SU-DHL-6 (cell line): ENCODE data around the gene TRAK1.

Experiments
- H2AFZ ChIP-seq: fragments of 200-600 bp; sonication (generic); 2 replicates; pipeline ENCODE4 v1.6.1; 2014; ENCODE audit warnings: low read depth, mild to moderate bottlenecking, moderate library complexity, mixed read lengths, antibody characterized with exemption, low read length; ENCODE audit not compliant: severe bottlenecking
- H3F3A ChIP-seq: fragments of 200-600 bp; shearing (Covaris generic); 2 replicates; pipeline ENCODE4 v1.6.0; 2016; ENCODE audit warnings: antibody characterized with exemption, mild to moderate bottlenecking; ENCODE audit not compliant: insufficient read depth
- H3K27ac ChIP-seq: fragments of 200-600 bp; sonication (generic); 2 replicates; pipeline ENCODE4 v1.5.1; 2016; ENCODE audit warnings: low read depth, mild to moderate bottlenecking, low read length, moderate library complexity, mixed read lengths
- H3K27me3 ChIP-seq: fragments of 200-600 bp; sonication (generic), shearing (Covaris generic); 2 replicates; pipeline ENCODE4 v1.6.0; 2014; ENCODE audit warnings: mild to moderate bottlenecking, low read length
- H3K36me3 ChIP-seq: fragments of 200-600 bp; sonication (generic); 2 replicates; pipeline ENCODE4 v1.6.1; 2014; ENCODE audit warnings: mild to moderate bottlenecking, low read length, mixed read lengths
- H3K4me2 ChIP-seq: fragments of 300-600, 200-600 bp; shearing (Covaris generic), sonication (generic); 2 replicates; pipeline ENCODE4 v1.6.0; 2014; ENCODE audit warnings: low read length, low read depth, mild to moderate bottlenecking; ENCODE audit not compliant: poor library complexity, severe bottlenecking
- H3K4me3 ChIP-seq: fragments of 200-600 bp; sonication (generic); 2 replicates; pipeline ENCODE4 v1.5.1; 2014; ENCODE audit warnings: antibody characterized with exemption, low read length, mild to moderate bottlenecking, mixed read lengths; ENCODE audit not compliant: insufficient read depth, poor library complexity, severe bottlenecking
- H3K79me2 ChIP-seq: fragments of 200-600 bp; sonication (generic); 2 replicates; pipeline ENCODE4 v1.6.1; 2014; ENCODE audit warnings: mild to moderate bottlenecking, low read length, moderate library complexity; ENCODE audit not compliant: insufficient read depth
- H3K9ac ChIP-seq: fragments of 200-600 bp; sonication (generic); 2 replicates; pipeline ENCODE4 v1.7.0; 2014; ENCODE audit warnings: mild to moderate bottlenecking, low read length
- H3K9me2 ChIP-seq: fragments of 200-600 bp; sonication (generic); replicated peaks from 2 replicates; pipeline ENCODE4 v1.6.1; 2014; ENCODE audit warnings: low read length; ENCODE audit not compliant: insufficient read depth
- H3K9me3 ChIP-seq: fragments of 200-600 bp; sonication (generic); 2 replicates; pipeline ENCODE4 v1.6.1; 2014; ENCODE audit warnings: low read length, mixed read lengths; ENCODE audit not compliant: insufficient read depth
- H4K20me1 ChIP-seq: fragments of 200-600 bp; sonication (generic); 2 replicates; pipeline ENCODE4 v1.6.1; 2014; ENCODE audit warnings: low read depth, mild to moderate bottlenecking, antibody characterized with exemption, low read length, moderate library complexity, mixed read lengths
- CTCF ChIP-seq: fragments of 200-600 bp; sonication (generic); IDR thresholded peaks from one replicate; pipeline ENCODE4 v1.5.1; 2017; ENCODE audit warnings: antibody characterized with exemption, mild to moderate bottlenecking, low read length, moderate library complexity; ENCODE audit not compliant: insufficient read depth, poor library complexity, severe bottlenecking
- EZH2phosphoT487 ChIP-seq: fragments of 200-600 bp; sonication (generic), shearing (Covaris generic); conservative IDR thresholded peaks from 2 replicates; pipeline ENCODE4 v1.6.1; 2018; ENCODE audit warnings: mild to moderate bottlenecking, antibody characterized with exemption, low read length, moderate library complexity, mixed read lengths

The TRAK1 gene

GRCh38 chr3:42216302-42216701, 125.1 kb downstream of the TRAK1 start:
- Histone ChIP-seq H2AFZ (no peak overlapping the region), H3F3A (no peaks in the 10 kb centered on the region), H3K27me3 (no peaks in the 10 kb centered on the region), H4K20me1 (no peaks in the 10 kb centered on the region), H3K27ac (no peak overlapping the region), H3K4me3 (no peak overlapping the region), H3K9ac (no peak overlapping the region), H3K9me2 (no peaks in the 10 kb centered on the region), H3K9me3 (no peaks in the 10 kb centered on the region), H3K36me3 (peaks cover 3% of the 10 kb centered on the region; the same call in 1 of the 2 replicates), H3K4me2 (no peak overlapping the region), H3K79me2 (no peaks in the 10 kb centered on the region)
- no peak for TF ChIP-seq CTCF

- no peak overlapping the region for H3K4me3 ChIP-seq
- H4K20me1 ChIP-seq: no peaks in the 10 kb centered on the region
- H3K27me3 ChIP-seq: no peaks in the 10 kb centered on the region
- no peak overlapping the region for H3K9ac ChIP-seq
- no peak overlapping the region for H3K4me2 ChIP-seq
- no peaks in the 10 kb centered on the region for H3K9me2 ChIP-seq
- no peak overlapping the region for H3K27ac ChIP-seq
- TF ChIP-seq EZH2phosphoT487 (no peak), CTCF (no peak)
- H3K79me2 ChIP-seq: no peaks in the 10 kb centered on the region
- peaks cover 3% of the 10 kb centered on the region; the same call in 1 of the 2 replicates for H3K36me3 ChIP-seq
- H3K9me3 ChIP-seq: no peaks in the 10 kb centered on the region
- no peaks in the 10 kb centered on the region for H3F3A ChIP-seq
- no peak overlapping the region for H2AFZ ChIP-seq
Measured at GRCh38 chr3:42216931-42217333, 125.8 kb downstream of the TRAK1 start.

- no peak overlapping the region for H3K9ac ChIP-seq
- no peak overlapping the region for H3K27ac ChIP-seq
- H3K9me3 ChIP-seq: no peaks in the 10 kb centered on the region
- H3F3A ChIP-seq: no peaks in the 10 kb centered on the region
- no peaks in the 10 kb centered on the region for H3K79me2 ChIP-seq
- no peaks in the 10 kb centered on the region for H3K9me2 ChIP-seq
- TF ChIP-seq EZH2phosphoT487: no peak
- no peak for TF ChIP-seq CTCF
- no peaks in the 10 kb centered on the region for H4K20me1 ChIP-seq
- no peak overlapping the region for H2AFZ ChIP-seq
- no peaks in the 10 kb centered on the region for H3K27me3 ChIP-seq
- H3K4me3 ChIP-seq: no peak overlapping the region
- no peak overlapping the region for H3K4me2 ChIP-seq
- H3K36me3 ChIP-seq: peaks cover 12% of the 10 kb centered on the region; the same call in 1 of the 2 replicates
Measured at GRCh38 chr3:42220436-42221121, 129.4 kb downstream of the TRAK1 start.
